Stimulated activated CD8-positive, alpha-beta memory T cell treated with anti-CD3 and anti-CD28 coated beads, Interleukin-15, amount 100 ng/mL, for 4 hours (primary cell): Measurements from ENCODE around the gene MADCAM1.
"Not testable (repeated sequence)": the region's sequence is repeated elsewhere in the genome, so short reads cannot be mapped to it uniquely, and the experiment has no call there.

ENCODE experiments used
- DNase-seq, 2 donors: peaks; one replicate each; pipeline ENCODE4 v3.0.0-alpha.2; 2020; ENCODE audit warnings: low read depth in 2 of 2

Gene MADCAM1

GRCh38 chr19:496112-496665 lies at the start of gene MADCAM1:
Gene MADCAM1, plus strand, starts transcription at chr19:496486. Its CDS starts 14 bp downstream, at chr19:496500.
- DNase-seq, result no peak

GRCh38 chr19:447064-447426 lies 49.2 kb upstream of the MADCAM1 start:
- no peak for DNase-seq

- DNase-seq, result no peak
Measured at GRCh38 chr19:447816-448560, 48.3 kb upstream of the MADCAM1 start.

GRCh38 chr19:449916-450315 lies 46.4 kb upstream of the MADCAM1 start:
- DNase-seq, result no peak

GRCh38 chr19:450912-451481 lies 45.3 kb upstream of the MADCAM1 start:
- not testable (repeated sequence) for DNase-seq

GRCh38 chr19:452829-453228 lies 43.5 kb upstream of the MADCAM1 start:
- DNase-seq, result no peak

GRCh38 chr19:453606-454005 lies 42.7 kb upstream of the MADCAM1 start:
- no peak for DNase-seq

GRCh38 chr19:455031-455705 lies 41.1 kb upstream of the MADCAM1 start:
- DNase-seq, result no peak

- no peak for DNase-seq
Measured at GRCh38 chr19:455851-456546, 40.3 kb upstream of the MADCAM1 start.

GRCh38 chr19:456547-457110 lies 39.7 kb upstream of the MADCAM1 start:
- no peak for DNase-seq

GRCh38 chr19:457636-458035 lies 38.6 kb upstream of the MADCAM1 start:
- DNase-seq, result no peak

- no peak for DNase-seq
Measured at GRCh38 chr19:458091-459042, 37.9 kb upstream of the MADCAM1 start.

GRCh38 chr19:459724-460511 lies 36.4 kb upstream of the MADCAM1 start:
- no peak for DNase-seq

GRCh38 chr19:460877-461720 lies 35.2 kb upstream of the MADCAM1 start, which contains the start of gene SHC2:
Gene SHC2, minus strand, starts transcription at chr19:461033. Its CDS starts 37 bp downstream, at chr19:460996.
- DNase-seq, result no peak

- no peak for DNase-seq
Measured at GRCh38 chr19:461721-462551, 34.4 kb upstream of the MADCAM1 start.

GRCh38 chr19:463483-464207 lies 32.6 kb upstream of the MADCAM1 start:
- DNase-seq, result no peak

- no peak for DNase-seq
Measured at GRCh38 chr19:464208-464545, 32.1 kb upstream of the MADCAM1 start.
